ENCODE results near the gene KIF25. TPM values are rescaled to one million over a fixed set of nuclear protein-coding genes. Genes with fewer than 3 reads are reported as not detected.

Gene KIF25
- total RNA-seq, 1 experiment from 2014 or later = 0.59 TPM

DNA sequence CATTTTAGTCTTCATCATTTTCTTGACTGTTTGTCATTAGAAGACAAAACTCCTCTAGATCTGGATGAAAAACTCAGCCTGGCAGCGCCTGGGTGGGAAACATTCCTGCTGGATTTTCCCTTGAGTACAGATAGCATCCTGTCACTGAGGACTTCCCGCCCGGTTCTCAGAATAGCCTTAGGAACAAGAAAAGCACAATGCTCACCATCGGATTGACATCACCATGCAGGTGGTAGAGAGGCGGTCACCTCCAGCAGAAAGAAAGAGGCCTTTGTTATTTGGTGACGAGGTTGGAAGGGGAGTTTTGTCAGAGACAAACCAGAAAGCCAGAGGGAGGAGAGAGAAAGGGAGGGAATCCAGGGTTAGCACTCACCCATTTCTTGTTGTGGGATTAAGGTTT is 39.8 kb downstream of the KIF25 start:
- H3K79me1 ChIP-seq (ENCODE audit: insufficient read depth, low read depth, low read length, poor library complexity, severe bottlenecking) = no peaks in the 10 kb centered on the region
- H2BK12ac ChIP-seq (ENCODE audit: insufficient read length, low read depth, low read length) = no peak overlapping the region
- H3K9me3 ChIP-seq (ENCODE audit: control insufficient read depth, low read depth, low read length) = peaks cover 32% of the 10 kb centered on the region
- DNase-seq = no peak
- H4K5ac ChIP-seq (ENCODE audit: insufficient read length, low read depth, low read length) = no peak overlapping the region
- H3K27ac ChIP-seq (ENCODE audit: insufficient read length, low read depth, low read length) = no peak overlapping the region
- H3K23me2 ChIP-seq (ENCODE audit: insufficient read length, low read depth, low read length, poor library complexity, severe bottlenecking) = peaks cover 3% of the 10 kb centered on the region
- H3K4me1 Mint-ChIP-seq = peaks cover 27 to 30% of the 10 kb centered on the region in 2 experiments
- no peak overlapping the region for H2BK5ac ChIP-seq (ENCODE audit: insufficient read length, low read length)
- TF ChIP-seq, protein P1, sequence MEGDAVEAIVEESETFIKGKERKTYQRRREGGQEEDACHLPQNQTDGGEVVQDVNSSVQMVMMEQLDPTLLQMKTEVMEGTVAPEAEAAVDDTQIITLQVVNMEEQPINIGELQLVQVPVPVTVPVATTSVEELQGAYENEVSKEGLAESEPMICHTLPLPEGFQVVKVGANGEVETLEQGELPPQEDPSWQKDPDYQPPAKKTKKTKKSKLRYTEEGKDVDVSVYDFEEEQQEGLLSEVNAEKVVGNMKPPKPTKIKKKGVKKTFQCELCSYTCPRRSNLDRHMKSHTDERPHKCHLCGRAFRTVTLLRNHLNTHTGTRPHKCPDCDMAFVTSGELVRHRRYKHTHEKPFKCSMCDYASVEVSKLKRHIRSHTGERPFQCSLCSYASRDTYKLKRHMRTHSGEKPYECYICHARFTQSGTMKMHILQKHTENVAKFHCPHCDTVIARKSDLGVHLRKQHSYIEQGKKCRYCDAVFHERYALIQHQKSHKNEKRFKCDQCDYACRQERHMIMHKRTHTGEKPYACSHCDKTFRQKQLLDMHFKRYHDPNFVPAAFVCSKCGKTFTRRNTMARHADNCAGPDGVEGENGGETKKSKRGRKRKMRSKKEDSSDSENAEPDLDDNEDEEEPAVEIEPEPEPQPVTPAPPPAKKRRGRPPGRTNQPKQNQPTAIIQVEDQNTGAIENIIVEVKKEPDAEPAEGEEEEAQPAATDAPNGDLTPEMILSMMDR (conservative IDR thresholded peaks at IDR 0.05) = no peak
- H3K4me1 ChIP-seq (ENCODE audit: insufficient read depth, low read length) = no peaks in the 10 kb centered on the region; the same call in 1 of the 2 replicates
- no peak overlapping the region for H2AFZ ChIP-seq (ENCODE audit: low read length)
- H3K27me3 Mint-ChIP-seq (ENCODE audit: low read depth) = peaks cover 32% of the 10 kb centered on the region
- no peak overlapping the region for H3K18ac ChIP-seq (ENCODE audit: insufficient read length, low read depth, low read length)
- H3K9me3 Mint-ChIP-seq = peaks cover 52 to 60% of the 10 kb centered on the region in 2 experiments
- no peak overlapping the region; the same call in 1 of the 2 replicates for H3K14ac ChIP-seq (ENCODE audit: insufficient read depth, low read length)
- peaks cover 18 to 43% (median 31%) of the 10 kb centered on the region in 3 experiments for H3K36me3 Mint-ChIP-seq (ENCODE audit: insufficient read depth in 1 of 3, low read depth in 3 of 3)
- no peaks in the 10 kb centered on the region for H4K20me1 ChIP-seq (ENCODE audit: control insufficient read depth, insufficient read depth, insufficient read length)
- WGBS (ENCODE audit: extremely low coverage, insufficient read length, low lambda C conversion rate) = no CpG with 5 or more reads among the region's 6 CpGs
- H2BK20ac ChIP-seq (ENCODE audit: low read depth, low read length, poor library complexity, severe bottlenecking) = no peak overlapping the region
- no peak overlapping the region for H3K4me2 ChIP-seq (ENCODE audit: insufficient read depth, insufficient read length, low read length)
- H4K8ac ChIP-seq (replicated peaks; ENCODE audit: insufficient read length, low read depth, low read length) = no peak overlapping the region
- H3T11ph ChIP-seq (ENCODE audit: low read length) = no peak overlapping the region
- no peak overlapping the region for H3K23ac ChIP-seq (ENCODE audit: insufficient read length, low read depth, low read length)
- H2AK5ac ChIP-seq (ENCODE audit: insufficient read length, low read length) = no peak overlapping the region
- no peak overlapping the region for H3K56ac ChIP-seq (ENCODE audit: insufficient read length, low read depth, low read length)
- no peaks in the 10 kb centered on the region for H3K27me3 ChIP-seq (ENCODE audit: insufficient read depth, low read length)
- no peak overlapping the region for H3K4me3 Mint-ChIP-seq
- no peak overlapping the region for H3K27ac Mint-ChIP-seq
- H2BK120ac ChIP-seq (ENCODE audit: low read depth, low read length, poor library complexity, severe bottlenecking) = no peak overlapping the region
- H4K91ac ChIP-seq (ENCODE audit: insufficient read length, low read depth, low read length) = no peak overlapping the region
- H2BK15ac ChIP-seq (ENCODE audit: low read depth, low read length) = no peak overlapping the region
- no peak overlapping the region for H3K9ac ChIP-seq (ENCODE audit: extremely low read depth, insufficient read length, low read length)
- no peak overlapping the region for H3K4ac ChIP-seq (ENCODE audit: low read depth, low read length)
- no peaks in the 10 kb centered on the region for H3K79me2 ChIP-seq (ENCODE audit: insufficient read depth, low read length)

Measured in H9 (cell line).